Measurements from ENCODE around the gene KCNMB1. TPM values are rescaled to one million over a fixed set of nuclear protein-coding genes. Genes with fewer than 3 reads are reported as not detected.
"Not testable (repeated sequence)": the region's sequence is repeated elsewhere in the genome, so short reads cannot be mapped to it uniquely, and the experiment has no call there.

KCNMB1 gene
- total RNA-seq, 1 experiment from 2014 or later: 0.14 TPM

DNA sequence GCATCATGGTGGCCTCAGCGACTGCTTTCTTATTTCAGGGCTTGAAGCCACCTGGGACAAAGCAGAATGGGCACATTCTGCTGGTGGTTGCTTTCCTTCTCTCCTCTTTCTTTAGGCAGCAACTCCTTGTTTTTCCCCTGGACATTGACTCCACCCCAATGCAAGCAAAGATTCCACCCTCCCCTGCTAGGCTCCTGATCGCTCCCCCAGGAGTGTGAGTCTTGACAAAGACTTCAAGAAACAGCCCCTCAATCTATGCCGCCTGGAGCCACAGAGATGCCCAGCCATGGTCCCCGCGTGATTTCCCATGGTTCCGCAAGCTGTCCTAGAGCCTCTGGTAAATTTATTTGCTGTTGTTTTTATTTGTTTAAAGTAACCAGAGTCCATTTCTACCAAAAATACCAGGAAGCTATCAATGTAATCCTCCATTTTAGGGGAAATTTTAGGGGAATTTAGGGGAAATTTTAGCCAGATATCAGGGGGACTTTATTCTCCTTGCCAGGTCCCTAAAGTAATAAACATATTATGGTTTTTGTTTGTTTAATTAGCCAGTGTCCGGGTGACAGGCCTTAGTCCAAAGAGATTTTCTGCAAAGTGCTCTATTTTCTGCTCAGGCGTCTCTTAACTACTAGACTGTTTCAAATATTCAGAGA lies 2.3 kb downstream of the KCNMB1 start:
- in situ Hi-C loops (cut with HindIII; ENCODE audit: low pct_unique_long_range_greater_than_20kb, low sequenced_read_pairs): no loop called here
- no peak for DNase-seq (ENCODE audit: low read depth)

- DNase-seq (ENCODE audit: low read depth): no peak
- in situ Hi-C loops (cut with HindIII; ENCODE audit: low pct_unique_long_range_greater_than_20kb, low sequenced_read_pairs): no loop called here
Measured at GRCh38 chr5:170383227-170383626, 5.9 kb downstream of the KCNMB1 start.

DNA sequence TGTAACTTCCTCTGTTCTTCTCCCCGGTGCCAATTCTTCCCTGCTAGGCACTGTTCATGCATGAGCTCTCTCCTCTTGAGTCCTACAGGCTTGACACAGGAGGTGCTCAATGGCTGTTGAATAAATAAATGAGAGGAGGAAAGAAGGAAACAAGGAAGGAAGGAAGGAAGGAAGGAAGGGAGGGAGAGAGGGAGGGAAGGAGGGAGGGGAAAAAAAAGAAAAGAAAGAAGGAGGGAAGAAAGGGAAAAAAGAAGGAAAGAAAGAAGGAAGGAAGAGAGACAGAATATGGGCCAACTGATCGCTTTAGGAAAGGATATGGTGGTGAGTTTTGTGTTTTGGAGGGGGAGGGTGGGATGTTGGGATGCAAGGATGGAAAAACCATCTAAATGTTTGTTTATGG lies 6.4 kb downstream of the KCNMB1 start:
- in situ Hi-C loops (cut with HindIII; ENCODE audit: low pct_unique_long_range_greater_than_20kb, low sequenced_read_pairs): no loop called here
- no peak for DNase-seq (ENCODE audit: low read depth)

GRCh38 chr5:170380361-170380951 lies 8.7 kb downstream of the KCNMB1 start:
- no peak for DNase-seq (ENCODE audit: low read depth)
- in situ Hi-C loops (cut with HindIII; ENCODE audit: low pct_unique_long_range_greater_than_20kb, low sequenced_read_pairs): no loop called here

GRCh38 chr5:170378740-170379139 lies 10.4 kb downstream of the KCNMB1 start:
- DNase-seq (ENCODE audit: low read depth): no peak
- in situ Hi-C loops (cut with HindIII; ENCODE audit: low pct_unique_long_range_greater_than_20kb, low sequenced_read_pairs): no loop called here

- no peak for DNase-seq (ENCODE audit: low read depth)
- in situ Hi-C loops (cut with HindIII; ENCODE audit: low pct_unique_long_range_greater_than_20kb, low sequenced_read_pairs): no loop called here
Measured at GRCh38 chr5:170377027-170377426, 12.1 kb downstream of the KCNMB1 start.

DNA sequence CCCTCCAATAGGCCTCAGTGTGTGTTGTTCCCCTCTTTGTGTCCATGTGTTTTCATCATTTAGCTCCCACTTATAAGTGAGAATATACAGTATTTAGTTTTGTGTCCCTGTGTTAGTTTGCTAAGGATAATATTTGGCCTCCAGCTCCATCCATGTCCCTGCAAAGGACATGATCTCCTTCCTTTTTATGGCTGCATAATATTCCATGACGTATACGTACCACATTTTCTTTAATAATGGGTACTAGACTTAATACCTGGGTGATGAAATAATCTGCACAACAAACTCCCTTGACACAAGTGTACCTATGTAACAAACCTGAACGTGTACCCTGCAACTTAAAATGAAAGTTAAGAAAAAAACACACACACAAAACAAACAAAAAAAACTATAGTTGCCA lies 12.6 kb downstream of the KCNMB1 start:
- DNase-seq (ENCODE audit: low read depth); in situ Hi-C loops (cut with HindIII; ENCODE audit: low pct_unique_long_range_greater_than_20kb, low sequenced_read_pairs): not testable (repeated sequence)

GRCh38 chr5:170375283-170375682 lies 13.9 kb downstream of the KCNMB1 start:
- no peak for DNase-seq (ENCODE audit: low read depth)
- in situ Hi-C loops (cut with HindIII; ENCODE audit: low pct_unique_long_range_greater_than_20kb, low sequenced_read_pairs): no loop called here

DNA sequence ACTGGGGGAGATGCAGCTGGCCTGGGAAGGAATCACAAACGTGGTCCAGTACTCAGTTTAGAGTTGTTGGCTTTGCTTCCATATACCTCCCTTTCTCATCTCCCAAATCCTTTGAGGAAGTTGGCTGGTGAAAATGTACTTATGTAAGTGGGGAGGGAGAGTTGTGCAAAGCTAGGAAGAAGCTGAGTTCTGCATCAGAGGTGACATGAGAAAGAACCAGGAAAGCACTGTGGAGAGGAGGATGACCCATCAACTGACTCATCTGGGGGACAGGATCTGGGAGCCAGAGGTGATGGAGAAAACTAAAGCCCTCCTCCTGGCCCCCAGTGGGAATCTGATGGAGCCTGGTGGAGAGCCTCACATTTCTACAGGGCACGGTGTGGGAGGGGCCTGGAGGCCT lies 16.2 kb downstream of the KCNMB1 start:
- in situ Hi-C loops (cut with HindIII; ENCODE audit: low pct_unique_long_range_greater_than_20kb, low sequenced_read_pairs): no loop called here
- no peak for DNase-seq (ENCODE audit: low read depth)

DNA sequence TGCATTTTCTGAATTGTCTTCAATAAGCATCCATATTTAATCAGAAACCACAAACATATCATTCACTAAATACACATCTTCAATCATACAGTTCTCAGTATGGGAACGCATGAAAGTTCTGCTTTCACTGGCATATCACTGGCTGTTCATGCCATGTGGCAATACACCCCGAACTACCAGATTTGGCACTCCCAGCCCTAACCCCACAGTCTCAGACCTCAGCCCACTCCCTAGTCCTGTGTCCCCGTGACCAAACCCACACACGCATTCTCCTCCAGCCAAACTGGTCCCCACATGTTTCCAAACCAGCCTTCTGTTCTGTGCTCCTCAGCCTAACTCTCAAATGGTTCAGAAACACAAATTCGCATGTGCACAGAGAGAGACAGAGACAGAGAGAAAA lies 20.6 kb downstream of the KCNMB1 start:
- no peak for DNase-seq (ENCODE audit: low read depth)
- in situ Hi-C loops (cut with HindIII; ENCODE audit: low pct_unique_long_range_greater_than_20kb, low sequenced_read_pairs): no loop called here

DNA sequence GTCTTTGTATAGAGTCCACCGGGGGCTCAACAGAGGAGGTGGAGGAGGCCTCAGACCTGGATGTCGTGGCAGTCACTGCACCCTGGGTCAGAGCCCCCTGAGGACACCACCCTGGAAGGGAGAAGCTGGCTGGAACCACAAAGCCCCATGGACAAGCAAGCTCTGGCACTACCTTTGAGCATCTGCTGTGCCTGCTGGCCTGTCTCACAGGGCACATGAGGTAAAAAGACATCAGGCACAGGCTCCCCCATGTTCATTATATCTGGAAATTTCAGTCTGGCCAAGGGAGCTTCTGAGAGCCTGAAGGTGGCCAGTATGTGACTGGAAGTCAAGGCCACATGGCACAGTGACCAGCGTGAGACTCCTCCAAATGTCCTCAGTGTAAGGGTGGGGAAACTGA lies 22.9 kb downstream of the KCNMB1 start:
- in situ Hi-C loops (cut with HindIII; ENCODE audit: low pct_unique_long_range_greater_than_20kb, low sequenced_read_pairs): no loop called here
- DNase-seq (ENCODE audit: low read depth): no peak

DNA sequence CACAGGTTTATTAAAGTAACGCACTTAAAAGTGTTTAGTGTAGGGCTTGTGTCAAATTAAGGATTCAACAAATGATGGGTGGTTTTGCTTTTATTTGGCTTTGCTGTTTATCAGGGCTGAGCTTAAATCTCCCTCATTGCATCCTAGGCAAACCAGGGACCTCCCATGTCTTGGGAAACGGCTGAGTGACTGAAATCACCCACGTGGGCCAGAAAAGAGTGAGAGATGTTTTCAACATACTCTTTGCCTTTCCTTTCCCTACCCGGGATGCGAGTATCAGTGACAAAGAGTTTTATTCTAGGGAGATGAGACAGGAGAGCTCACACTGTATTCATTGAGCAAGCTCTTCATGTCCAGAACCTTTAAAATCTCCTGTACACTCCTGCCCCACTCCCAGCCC lies 23.3 kb downstream of the KCNMB1 start:
- in situ Hi-C loops (cut with HindIII; ENCODE audit: low pct_unique_long_range_greater_than_20kb, low sequenced_read_pairs): no loop called here
- DNase-seq (ENCODE audit: low read depth): no peak

GRCh38 chr5:170365011-170365410 lies 24.2 kb downstream of the KCNMB1 start:
- DNase-seq (ENCODE audit: low read depth): no peak
- in situ Hi-C loops (cut with HindIII; ENCODE audit: low pct_unique_long_range_greater_than_20kb, low sequenced_read_pairs): no loop called here

- in situ Hi-C loops (cut with HindIII; ENCODE audit: low pct_unique_long_range_greater_than_20kb, low sequenced_read_pairs): no loop called here
- DNase-seq (ENCODE audit: low read depth): no peak
Measured at GRCh38 chr5:170363671-170364070, 25.5 kb downstream of the KCNMB1 start.

DNA sequence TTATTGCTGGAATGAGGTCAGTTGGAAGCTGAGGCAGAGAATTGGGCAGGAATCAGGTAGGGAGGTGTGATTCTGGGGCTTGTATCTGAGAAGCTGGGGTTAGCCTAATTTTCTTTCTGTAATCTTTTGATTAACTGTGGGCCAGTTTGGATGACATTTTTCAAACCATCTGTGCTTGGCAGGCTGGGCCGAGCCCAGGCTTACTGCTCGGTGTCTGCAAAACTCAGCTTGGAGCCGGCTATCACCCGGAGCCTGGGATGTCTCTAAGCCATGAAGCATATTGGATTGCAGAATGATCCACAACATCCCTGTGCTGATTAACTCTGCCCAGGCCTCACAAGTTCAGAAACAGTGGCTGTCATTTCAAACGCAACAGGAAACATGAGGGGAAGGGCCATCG lies 26.5 kb downstream of the KCNMB1 start:
- in situ Hi-C loops (cut with HindIII; ENCODE audit: low pct_unique_long_range_greater_than_20kb, low sequenced_read_pairs): no loop called here
- no peak for DNase-seq (ENCODE audit: low read depth)

GRCh38 chr5:170362102-170362501 lies 27.1 kb downstream of the KCNMB1 start:
- in situ Hi-C loops (cut with HindIII; ENCODE audit: low pct_unique_long_range_greater_than_20kb, low sequenced_read_pairs): no loop called here
- no peak for DNase-seq (ENCODE audit: low read depth)

- no peak for DNase-seq (ENCODE audit: low read depth)
- in situ Hi-C loops (cut with HindIII; ENCODE audit: low pct_unique_long_range_greater_than_20kb, low sequenced_read_pairs): no loop called here
Measured at GRCh38 chr5:170361616-170362015, 27.6 kb downstream of the KCNMB1 start.

GRCh38 chr5:170361116-170361515 lies 28.1 kb downstream of the KCNMB1 start:
- in situ Hi-C loops (cut with HindIII; ENCODE audit: low pct_unique_long_range_greater_than_20kb, low sequenced_read_pairs): no loop called here
- DNase-seq (ENCODE audit: low read depth): no peak

DNA sequence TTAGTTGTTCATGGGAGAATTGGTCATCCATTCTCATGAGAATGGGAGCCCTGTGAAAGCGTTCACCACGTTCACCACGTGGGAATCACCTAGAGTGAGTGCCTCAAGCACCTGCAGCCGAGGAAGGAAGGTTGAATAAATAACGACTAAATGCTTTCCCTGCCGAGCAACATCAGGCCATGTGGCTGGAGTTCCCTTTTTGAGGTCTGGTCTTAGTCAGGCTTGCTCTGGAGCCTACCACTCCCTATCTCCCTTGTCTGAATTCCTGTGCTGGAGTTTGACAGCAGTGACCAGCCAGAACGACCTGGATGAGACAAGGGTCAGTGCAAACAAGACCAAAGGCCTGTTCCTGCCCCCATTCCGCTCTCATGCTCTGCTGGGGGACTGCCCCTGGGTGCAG lies 28.5 kb downstream of the KCNMB1 start:
- in situ Hi-C loops (cut with HindIII; ENCODE audit: low pct_unique_long_range_greater_than_20kb, low sequenced_read_pairs): no loop called here
- DNase-seq (ENCODE audit: low read depth): no peak

GRCh38 chr5:170357955-170358444 lies 31.2 kb downstream of the KCNMB1 start:
- in situ Hi-C loops (cut with HindIII; ENCODE audit: low pct_unique_long_range_greater_than_20kb, low sequenced_read_pairs): no loop called here
- no peak for DNase-seq (ENCODE audit: low read depth)
